ELF-1 (cell line): Measurements from ENCODE around the gene C1RL.
"Not testable (repeated sequence)": the region's sequence is repeated elsewhere in the genome, so short reads cannot be mapped to it uniquely, and the experiment has no call there.

ENCODE experiments used
- DNase-seq: peaks from one replicate; pipeline ENCODE4 v3.0.0-alpha.2; 2016; ENCODE audit warnings: low read depth, low spot score

The C1RL gene

DNA sequence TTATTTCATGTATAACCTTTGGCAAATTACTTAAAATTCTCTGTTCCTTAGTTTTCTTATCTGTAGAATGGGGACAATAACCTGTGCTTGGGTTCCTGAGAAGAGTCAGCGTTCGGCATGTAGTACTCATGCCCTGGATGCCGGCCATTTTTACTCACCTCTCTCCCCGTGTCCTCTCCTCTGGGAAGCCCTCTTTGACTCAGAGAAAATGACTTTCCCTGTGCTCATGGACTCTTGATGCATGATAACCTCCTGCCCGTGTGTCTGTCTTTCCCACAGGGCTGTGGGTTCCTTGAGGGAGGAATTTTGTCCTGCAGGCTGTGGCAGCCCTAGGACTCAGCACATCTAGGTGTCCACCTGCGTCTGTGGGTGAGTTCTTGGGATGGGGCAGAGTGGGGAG lies 5.8 kb upstream of the C1RL start:
- DNase-seq, result no peak

DNA sequence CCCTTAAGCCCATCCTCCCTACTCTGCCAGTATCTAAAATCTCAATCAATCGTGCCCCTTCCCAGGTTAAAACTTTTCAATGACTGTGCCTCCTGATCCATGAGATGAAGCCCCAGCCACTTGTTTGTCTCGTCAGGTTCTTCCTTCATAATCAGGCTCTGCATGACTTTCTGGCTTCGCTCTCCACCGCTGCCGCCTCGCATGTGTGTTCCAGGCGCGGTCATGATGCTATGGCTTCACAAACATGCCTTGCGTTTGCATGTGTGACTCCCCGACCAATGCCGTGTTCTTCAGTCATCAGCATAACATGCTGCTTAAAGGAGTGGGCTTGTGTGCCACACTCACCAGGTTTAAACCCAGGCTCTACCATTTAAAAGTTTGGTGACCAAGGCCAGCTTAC lies 5.0 kb upstream of the C1RL start:
- DNase-seq, result no peak

DNA sequence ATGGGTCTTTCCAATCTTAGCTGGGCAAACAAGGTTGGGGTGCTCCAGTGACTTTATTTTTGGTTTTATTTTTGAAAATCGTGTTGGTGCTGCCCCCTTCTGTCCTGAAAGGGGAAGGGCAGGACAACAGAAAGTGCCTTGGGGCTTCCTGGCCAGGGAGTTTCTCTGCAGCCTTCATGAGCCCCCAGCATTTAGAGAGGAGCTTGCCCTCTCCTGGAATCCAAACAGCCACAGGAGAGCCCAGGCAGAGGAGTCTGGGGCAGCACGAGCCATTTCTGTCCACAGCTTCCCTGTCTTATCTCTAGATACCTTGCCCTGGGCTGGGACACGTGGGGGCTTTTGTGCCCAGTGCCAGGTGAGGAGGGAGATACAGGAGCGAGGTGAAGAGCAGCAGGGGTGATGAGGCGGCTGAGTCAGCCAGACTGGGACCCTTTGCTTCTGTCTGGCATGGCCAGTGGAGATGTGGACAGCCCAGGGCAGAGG lies 4.4 kb upstream of the C1RL start:
- peak; percentile 80 for DNase-seq

DNA sequence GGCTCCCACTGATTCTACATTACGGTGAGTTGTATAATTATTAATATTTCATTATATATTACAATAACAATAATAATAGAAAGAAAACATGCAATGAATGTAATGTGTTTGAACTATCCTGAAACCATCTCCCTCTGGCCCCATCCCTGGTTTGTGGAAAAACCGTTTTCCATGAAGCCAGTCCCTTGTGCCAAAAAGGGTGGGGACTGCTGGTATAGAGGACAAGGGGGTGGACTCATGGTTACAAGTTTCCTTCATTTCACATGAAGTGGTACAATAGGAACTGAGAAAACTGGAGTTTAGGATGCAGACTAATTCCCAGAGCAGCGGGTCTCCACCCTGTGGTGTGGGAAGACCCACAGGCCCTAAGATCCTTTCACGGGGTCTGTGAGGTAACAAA lies 3.0 kb upstream of the C1RL start:
- DNase-seq, result no peak

DNA sequence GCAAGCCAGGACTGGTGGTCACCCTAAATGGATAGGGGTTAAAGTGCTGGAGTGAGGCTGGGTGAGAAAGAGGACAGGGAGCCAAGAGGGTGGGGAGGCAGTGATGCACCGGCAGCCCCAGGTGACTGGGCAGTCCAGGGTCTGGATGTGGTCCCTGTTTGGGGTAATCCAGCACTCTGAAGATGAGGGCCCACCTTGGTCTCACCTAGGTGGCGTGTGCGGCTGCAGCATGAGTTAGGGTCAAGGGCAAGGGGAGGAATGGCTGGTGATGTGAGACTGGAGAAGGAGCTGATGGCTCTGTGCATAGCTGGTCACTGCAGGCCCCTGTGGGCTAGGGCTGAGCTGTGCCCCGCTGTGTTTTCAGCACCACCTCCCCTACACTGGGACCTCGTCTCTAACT lies 1.6 kb upstream of the C1RL start:
- DNase-seq, result no peak

DNA sequence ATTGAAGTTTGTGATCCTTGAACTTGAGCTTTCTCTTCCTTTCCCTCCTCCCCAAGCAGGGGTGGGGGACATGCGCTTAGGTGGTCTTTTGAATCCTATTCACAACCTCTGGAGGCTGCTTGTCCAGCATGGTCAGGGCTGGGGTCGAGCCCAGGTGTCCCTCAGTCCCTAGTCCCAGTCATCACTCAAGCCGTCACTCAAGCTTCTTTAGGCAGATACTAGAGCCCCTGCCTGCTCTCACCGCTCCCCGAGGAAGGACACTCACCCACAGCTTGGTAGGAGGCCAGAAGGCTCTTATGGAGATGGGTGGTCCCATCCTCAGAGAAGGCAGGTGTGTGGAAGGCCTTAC lies 532 bp upstream of the C1RL start:
- DNase-seq, result no peak

DNA sequence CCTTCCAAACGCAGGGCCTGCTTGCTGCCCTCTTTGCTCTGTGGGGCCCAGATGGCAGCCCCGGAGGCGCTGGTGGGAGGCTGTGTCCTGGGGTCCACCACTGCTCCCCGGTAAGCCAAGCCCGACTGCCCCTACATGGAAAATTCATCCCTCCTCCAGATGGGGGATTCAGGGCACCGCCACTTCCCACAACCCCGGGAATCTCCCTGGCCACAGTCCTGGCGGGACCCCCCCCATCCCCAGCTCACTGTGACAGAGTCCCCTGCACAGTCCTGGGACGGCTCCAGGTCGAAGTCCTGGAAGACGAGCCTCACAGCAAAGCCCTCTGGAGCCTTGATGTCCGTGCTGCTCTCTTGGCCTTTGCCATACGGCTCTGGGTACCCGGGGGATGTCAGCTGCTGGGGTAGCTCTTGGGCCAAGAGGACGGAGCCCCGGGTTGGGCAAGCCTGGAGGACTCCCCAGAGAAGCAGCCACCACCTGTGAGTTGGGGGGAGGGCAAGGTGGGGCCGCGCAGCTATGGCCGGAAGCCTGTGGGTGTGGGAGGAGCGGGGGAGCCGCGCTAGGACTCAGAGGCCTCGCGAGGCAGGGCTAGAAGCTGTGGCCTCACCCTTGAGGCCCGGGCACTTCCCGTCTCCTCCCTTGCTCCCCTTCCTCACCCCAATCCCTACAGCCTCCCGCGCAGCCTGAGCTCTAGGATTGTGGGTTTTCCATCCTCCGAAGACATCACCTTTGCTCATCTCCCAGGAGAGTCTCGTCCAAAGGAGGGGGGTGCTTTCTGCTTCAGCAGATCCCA lies 815 bp downstream of the C1RL start:
- DNase-seq, result peak; percentile 52

DNA sequence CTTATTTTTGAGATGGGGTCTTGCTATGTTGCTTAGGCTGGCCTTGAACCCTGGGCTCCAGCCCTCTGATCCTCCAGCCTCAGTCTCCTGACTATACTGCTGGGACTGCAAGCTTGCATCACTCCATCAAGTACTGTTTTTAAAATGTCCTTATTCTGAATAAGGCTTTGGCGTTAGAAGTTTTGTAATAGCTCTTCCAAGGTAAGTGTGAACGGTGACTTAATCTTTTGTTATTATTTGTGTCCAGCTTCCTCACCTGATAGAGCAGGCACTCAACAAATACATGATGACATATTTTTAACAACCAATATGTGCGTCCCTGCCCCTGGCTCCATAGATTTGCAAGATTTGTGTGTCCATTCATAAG lies 1.4 kb downstream of the C1RL start:
- DNase-seq, result no peak

DNA sequence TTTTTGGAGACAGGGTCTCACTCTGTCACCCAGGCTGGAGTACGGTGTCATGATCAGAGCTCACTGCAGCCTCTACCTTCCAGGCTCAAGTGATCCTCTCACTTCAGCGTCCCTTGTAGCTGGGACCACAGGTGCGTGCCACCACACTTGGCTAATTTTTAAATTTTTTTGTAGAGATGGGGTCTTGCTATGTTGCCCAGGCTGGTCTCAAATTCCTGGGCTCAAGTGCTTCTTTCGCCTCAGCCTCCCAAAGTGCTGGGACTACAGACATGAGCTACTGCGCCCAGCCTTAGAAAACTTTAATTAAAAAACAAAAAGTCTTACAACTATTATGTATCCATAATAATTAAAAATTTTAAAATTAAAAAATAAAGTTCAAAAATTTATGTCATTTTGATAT lies 1.8 kb downstream of the C1RL start:
- not testable (repeated sequence) for DNase-seq

DNA sequence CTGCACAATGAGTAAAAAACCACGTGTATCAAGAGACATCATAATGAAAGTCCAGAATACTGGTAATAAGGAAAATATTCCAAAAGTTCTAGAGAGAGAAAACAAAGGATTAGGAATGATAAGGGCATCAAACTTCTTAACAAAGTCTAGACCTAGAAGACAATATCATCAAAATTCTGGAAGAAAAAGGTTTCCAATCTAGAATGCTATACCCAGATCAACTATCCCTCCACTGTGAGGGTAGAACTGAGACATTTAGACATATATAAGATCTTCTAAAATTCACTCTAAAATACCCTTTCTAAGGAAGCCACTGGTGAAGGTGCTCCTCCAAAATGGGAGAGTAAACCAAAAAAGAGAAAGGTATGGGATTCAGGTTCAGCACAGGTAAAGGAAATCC lies 2.9 kb downstream of the C1RL start:
- DNase-seq, result no peak

DNA sequence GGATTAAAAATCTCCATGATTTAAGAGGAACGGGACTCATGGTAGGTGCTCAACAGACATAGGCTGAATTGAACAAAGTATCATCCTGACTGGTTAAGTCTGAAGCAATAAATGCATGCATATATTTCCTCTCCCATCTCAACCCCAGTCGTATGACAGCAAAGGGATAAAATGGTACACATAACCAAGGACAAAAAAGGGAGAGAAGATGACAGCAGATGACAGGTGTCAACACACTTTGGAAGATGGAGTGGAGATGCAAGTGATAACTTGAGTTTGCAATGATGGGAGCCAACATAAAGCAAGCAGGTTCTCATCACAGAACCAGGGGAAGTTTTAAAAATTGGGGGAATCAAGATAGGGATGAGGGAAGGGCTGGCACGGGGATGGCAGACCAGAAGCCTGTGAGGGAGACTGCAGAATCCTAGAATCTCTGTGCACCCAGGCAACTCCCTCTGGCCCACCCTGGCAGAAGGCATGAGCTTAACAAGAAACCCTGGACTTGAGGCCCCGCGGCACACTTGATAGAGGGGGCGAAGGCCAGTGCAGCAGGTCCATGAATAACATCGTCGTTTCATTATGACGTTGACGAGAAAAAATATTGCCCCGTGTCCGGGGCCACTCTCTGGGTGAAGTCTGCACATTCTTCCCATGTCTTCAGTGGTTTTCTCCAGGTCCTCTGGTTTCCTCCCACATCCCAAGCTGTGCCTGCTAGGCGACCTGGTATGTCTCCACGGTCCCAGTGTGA lies 5.0 kb downstream of the C1RL start:
- DNase-seq, result no peak

DNA sequence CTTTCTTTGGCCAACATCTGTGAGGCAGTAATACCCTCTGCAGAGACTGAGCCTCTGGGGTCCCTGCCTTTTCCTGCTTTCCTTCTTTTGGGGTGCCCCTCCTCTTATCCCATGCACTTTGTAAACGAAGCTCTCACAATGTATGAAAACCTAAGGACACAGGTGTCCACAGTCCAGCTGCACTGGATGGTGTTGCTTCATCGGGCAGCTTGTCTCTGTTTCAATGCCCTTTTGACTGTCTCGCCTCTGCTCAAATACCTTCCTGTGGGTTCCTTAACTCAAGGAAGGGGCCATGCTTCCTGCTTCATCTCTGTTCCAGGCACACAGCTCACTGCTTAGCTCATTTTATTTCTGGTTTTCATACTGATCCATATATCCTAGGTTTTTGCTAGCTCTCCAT lies 6.4 kb downstream of the C1RL start:
- DNase-seq, result no peak

DNA sequence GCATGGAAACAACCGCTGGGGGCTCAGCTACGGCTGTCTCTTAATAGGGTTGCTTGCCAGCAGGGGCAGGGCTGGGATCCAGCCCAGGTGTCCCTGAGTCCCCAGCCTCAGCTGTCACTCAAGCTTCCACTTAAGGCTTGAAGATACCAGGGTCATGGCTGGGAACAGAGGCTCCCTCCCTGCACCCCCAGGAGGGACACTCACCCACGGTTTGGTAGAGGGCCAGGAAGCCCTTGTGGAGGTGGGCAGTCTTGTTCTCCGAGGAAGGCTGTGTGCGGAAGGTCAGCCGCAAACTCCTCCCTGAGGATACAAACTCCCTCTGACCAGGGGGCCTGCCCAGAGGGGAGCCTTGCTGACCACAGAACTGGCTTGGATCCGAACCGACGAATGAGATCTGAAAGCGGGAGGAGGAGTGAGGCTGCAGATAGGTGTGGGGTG lies 7.3 kb downstream of the C1RL start:
- DNase-seq, result no peak

DNA sequence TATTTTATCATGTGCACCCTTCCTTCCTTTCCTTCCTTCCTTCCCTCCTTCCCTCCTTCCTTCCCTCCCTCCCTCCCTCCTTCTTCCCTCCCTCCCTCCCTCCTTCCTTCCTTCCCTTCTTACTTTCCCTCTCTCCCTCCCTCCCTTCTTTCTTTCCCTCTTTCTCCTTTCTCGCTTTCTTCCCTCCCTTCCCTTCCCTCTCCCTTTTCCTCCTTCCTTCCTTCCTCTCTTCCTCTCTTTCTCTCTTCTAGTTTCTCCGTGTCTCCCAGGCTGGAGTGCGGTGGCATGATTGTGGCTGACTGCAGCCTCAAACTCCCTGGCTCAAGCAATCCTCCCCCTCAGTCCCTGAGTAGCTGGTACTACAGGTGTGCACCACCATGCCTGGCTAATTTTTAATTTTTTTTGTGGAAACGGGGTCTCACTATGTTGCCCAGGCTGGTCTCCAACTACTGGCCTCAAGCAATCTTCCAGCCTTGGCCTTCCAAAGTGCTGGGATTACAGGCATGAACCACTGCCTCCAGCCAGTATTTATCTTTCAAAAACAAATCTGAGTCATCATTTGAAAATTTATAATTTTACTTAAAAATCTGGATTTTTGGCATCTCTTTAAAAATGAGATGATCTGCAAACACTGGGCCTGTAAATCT lies 7.8 kb downstream of the C1RL start:
- no peak for DNase-seq

DNA sequence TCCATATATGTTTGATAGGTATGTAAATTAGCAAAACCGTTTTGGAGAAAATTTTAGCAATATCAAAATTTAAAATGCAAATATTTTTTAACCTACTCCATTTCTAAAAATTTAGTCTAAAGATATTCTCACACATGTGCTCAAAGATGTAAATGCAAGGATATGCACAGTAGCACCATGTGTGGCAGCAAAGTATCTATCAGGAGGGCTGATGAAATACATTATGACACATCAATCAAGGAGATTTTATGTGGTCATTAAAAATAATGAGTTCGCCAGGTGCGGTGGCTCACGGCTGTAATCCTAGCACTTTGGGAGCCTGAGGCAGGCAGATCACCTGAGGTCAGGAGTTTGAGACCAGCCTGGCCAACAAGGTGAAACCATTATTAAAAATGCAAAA lies 8.8 kb downstream of the C1RL start:
- DNase-seq, result no peak

DNA sequence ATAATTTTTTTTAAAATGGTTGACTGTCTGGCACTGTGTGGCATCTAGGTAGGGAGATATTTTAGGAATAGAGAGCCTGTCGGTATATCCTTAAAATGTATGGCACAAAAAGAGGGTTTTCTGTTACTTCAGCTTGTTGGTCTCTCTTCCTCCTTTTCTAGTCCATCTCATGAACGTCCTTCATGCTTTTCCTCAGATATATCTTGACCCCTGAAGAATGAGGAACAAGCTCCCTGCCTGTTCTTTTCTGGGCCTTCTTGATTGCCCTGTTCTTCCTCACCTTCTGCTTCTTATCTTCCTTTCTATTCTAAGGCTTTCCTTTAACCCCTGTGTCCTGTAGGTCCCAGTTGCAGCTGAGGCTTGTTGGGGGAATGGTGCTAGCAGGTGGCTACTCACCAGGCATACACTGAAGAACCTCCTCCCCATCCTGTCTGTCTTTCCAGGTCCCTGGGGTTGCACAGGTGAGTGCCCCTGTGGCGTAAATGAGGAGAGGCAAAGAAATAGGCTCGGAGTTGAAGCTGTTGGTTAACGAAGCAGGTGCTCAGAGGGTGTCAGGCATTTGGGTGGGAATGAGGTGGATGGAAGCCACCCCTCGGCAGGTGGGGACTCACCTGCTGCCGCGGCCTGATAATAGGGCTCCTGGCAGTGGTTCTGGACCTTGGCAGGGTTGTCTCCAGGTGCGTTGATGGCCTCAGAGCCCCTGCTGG lies 9.6 kb downstream of the C1RL start:
- DNase-seq, result no peak

DNA sequence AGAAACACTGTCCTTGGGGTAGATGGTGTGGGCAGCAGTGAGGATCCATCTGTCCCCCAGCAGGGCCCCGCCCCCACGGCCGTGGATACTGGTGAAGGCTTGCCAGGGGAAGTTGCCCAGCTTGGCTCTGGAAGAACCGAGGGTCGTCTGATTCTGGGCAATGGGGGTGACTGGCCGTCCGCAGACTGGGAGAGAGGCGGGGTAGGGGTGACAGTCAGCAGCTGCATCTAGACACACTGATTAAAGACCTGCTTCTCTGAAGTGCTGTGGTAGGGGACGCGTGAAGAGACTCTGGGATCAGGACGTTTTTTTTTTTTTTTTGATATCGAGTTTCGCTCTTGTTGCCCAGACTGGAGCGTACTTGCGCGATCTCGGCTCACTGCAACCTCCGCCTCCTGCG lies 12.0 kb downstream of the C1RL start:
- no peak for DNase-seq

DNA sequence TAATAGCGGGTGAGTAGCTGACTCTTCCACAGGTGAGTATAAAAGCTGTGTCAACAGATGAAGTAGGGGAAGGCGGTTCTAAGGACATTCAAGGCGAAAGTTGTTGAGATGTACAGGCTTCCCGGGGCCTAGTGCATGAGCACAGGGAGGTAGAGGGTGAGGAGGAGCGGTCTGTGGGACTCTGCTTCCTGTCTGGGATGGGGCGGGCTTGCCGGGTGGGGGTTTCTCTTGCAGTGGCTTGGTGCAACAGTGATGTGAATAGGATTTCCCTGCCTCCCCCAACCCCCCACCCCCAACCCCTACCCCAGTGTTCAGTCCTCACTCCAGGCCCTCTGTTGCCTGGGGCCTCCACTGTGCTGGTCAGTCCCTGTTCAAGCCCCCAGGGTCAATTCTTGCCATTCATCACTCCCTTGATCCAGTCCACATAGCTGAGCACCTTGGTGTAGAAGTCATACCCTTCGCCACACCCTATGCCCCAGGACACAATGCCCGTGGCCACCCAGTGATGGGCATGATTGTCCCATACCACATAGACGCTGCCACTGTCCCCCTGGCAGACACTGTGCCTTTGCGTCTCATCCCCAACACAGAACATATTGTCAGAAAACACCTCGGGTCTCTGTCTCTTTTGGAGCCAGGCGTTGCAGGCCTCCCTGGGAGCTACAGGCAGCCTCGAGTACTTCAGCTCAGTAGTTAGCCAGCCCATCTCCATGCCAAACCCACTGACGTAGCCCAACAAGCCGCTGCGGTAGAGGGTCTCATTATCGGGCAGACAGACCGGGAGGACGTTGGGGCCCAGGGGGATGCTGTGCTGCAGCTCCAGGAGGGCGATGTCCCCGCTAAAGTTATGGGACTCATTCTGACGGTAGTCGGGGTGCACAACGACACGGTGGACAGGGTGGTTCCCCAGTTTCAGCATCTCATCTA lies 12.7 kb downstream of the C1RL start:
- DNase-seq, result peak; percentile 11

DNA sequence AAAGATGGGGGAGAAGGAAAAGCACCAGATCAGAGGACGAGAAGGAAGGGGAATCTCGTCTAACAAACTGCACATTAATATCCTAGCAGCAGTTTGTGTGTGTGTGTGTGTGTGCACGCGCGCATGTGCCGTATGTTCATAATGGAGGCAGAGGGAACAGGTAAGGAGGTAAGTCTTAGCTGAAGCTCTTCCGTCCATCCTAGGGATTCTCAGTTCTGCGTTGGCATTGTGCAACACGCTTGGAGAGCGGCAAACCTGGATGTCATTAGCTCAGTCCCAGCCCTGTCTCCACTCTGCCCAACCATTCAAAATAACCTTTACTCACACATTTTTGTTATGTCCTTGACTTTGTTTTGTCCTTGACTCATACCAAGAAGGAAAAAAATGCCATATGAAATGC lies 15.1 kb downstream of the C1RL start:
- DNase-seq, result no peak

DNA sequence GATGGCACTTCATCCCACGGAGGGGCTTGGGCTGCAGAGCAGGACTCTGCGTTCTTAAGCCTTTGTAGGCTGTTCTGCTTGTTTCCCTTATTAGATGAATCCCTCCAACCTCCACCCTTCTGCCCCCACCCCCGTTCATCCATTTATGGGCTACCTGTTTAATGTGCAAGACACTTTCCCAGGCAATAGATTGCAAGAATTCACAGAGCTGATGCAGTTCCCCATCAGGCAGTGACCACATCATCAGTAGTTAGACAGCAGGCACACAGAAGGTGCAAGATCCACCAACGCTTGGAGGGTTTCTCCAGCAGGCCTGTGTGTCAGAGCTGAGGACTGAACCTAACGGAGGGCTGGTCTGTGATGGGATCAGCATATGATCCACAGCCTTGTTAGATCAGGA lies 15.5 kb downstream of the C1RL start:
- no peak for DNase-seq

DNA sequence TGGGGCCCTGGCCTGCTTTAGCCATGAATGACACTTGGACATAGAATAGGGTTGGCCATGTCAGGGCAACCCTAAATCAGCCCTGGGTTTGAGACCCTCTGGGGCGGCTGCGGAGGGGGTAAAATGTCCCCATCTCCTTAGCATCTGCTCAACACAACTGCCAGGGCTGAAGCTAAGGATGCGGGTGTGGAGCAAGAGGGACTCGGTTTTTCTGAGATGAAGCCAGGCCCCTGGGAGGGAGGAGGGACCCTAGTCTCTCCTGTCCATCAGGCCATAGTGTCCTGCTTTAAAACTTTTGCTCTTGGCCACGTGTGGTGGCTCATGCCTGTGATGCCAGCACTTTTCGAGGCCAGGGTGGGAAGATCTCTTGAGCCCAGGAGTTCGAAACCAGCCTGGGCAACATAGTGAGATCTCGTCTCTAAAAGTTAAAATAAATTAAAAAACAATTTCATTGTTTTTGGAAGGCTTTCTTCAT lies 16.0 kb downstream of the C1RL start:
- no peak for DNase-seq
